Aorta (tissue), 5 donors: ENCODE measurements around the gene TMOD2. TPM values are rescaled to one million over a fixed set of nuclear protein-coding genes. Genes with fewer than 3 reads are reported as not detected.

ENCODE experiments used
- ATAC-seq: fragments of 200-7000 bp; cut with Tn5 transposase; one replicate; pipeline ENCODE4 v1.9.1; 2022; ENCODE audit warnings: moderate library complexity; ENCODE audit not compliant: low FRiP score
- DNase-seq, 2 donors: peaks; one replicate each; pipeline ENCODE4 v3.0.0-alpha.2; 2020
- H3K27ac ChIP-seq, 2 donors: one replicate each; pipeline ENCODE4 v1.5.1; 2013; ENCODE audit warnings: low read length in 2 of 2, mild to moderate bottlenecking in 2 of 2, moderate library complexity in 2 of 2, control low read depth in 1 of 2, inconsistent platforms in 1 of 2, low read depth in 1 of 2
- H3K27me3 ChIP-seq, 2 donors: one replicate each; pipeline ENCODE4 v1.6.1; 2013; ENCODE audit warnings: control low read depth in 1 of 2, low read length in 1 of 2, mild to moderate bottlenecking in 1 of 2, moderate library complexity in 1 of 2; ENCODE audit not compliant: insufficient read depth in 2 of 2, control insufficient read depth in 1 of 2
- H3K36me3 ChIP-seq, 2 donors: one replicate each; pipeline ENCODE4 v1.6.1; 2013; ENCODE audit warnings: control low read depth in 1 of 2, low read length in 1 of 2, mild to moderate bottlenecking in 1 of 2; ENCODE audit not compliant: insufficient read depth in 2 of 2, control insufficient read depth in 1 of 2
- H3K4me1 ChIP-seq, 2 donors: one replicate each; pipeline ENCODE4 v1.6.1; 2013; ENCODE audit warnings: low read length in 2 of 2, control low read depth in 1 of 2, mild to moderate bottlenecking in 1 of 2, moderate library complexity in 1 of 2; ENCODE audit not compliant: insufficient read depth in 2 of 2, control insufficient read depth in 1 of 2
- H3K4me3 ChIP-seq, 2 donors: one replicate each; pipeline ENCODE4 v1.5.1; 2013; ENCODE audit warnings: low read length in 2 of 2, control low read depth in 1 of 2, mild to moderate bottlenecking in 1 of 2
- H3K9me3 ChIP-seq: one replicate; pipeline ENCODE4 v1.6.1; 2013; ENCODE audit warnings: mild to moderate bottlenecking, low read length; ENCODE audit not compliant: control insufficient read depth
- WGBS, 2 donors: extraction: QIAGEN DNeasy Blood & Tissue Kit; methylation state at CpG; one replicate each; pipeline ENCODE4 v1.1.7; 2013; 5-methylcytosine and 5-hydroxymethylcytosine counted together
- intact Hi-C, 2 donors: fragments of 100-400 bp; cut with DNase I; formaldehyde crosslinking; loops; one replicate each; pipeline versions ENCODE4 v1.14.2 to v1.15.0; 2022
- polyA plus RNA-seq, 2 donors: library from polyadenylated mRNA; stranded (reverse); fragments of 200-250 nt; gene quantifications; one replicate each; pipeline ENCODE4 v1.2.3, GENCODE V29; 2013
- total RNA-seq, 2 donors: library from RNA; stranded (reverse); fragmentation: NEBNext Ultra II Directional; extraction: Animal tissue kit (Norgen Biotek cat#: 25700); gene quantifications; one replicate each; pipeline ENCODE4 v1.2.1, GENCODE V29; 2021
- donor health status: healthy with polysubstance abuse.
- donor health status: Bipolar disorder and iron deficiency.
- donor health status: DM: no; HTN: no; CAD: no.
- donor health status: DM: no; HTN: no; CAD: no.
- donor health status: DM: yes; HTN: yes; CAD: no.

Gene TMOD2
- total and polyA plus RNA-seq, 4 donors = 2.3 to 33.1 (median 11.8) TPM

- peaks cover 4 to 16% of the 10 kb centered on the region in 2 donors for H3K4me1 ChIP-seq
- DNase-seq (no peak), ATAC-seq (no peak)
- no peak overlapping the region for H3K4me3 ChIP-seq
- no peaks in the 10 kb centered on the region for H3K9me3 ChIP-seq
- peaks cover 0 to 2% of the 10 kb centered on the region in 2 donors for H3K36me3 ChIP-seq
- WGBS, 2 donors = 56 to 57% methylated on average over 4 of the region's 4 CpGs
- no peaks in the 10 kb centered on the region for H3K27me3 ChIP-seq
- intact Hi-C loops = no loop called here
- no peak overlapping the region for H3K27ac ChIP-seq
These were observed 93.5 kb downstream of the TMOD2 start for GRCh38 chr15:51844747-51845426.

- ATAC-seq = no peak
These were observed 94.7 kb downstream of the TMOD2 start for GRCh38 chr15:51846066-51846462.

GRCh38 chr15:51846463-51847230 is 95.2 kb downstream of the TMOD2 start:
- Histone ChIP-seq H3K4me3 (no peak overlapping the region), H3K4me1 (peaks cover 4 to 16% of the 10 kb centered on the region in 2 donors), H3K9me3 (no peaks in the 10 kb centered on the region), H3K27ac (no peak overlapping the region), H3K27me3 (no peaks in the 10 kb centered on the region), H3K36me3 (peaks cover 0 to 2% of the 10 kb centered on the region in 2 donors)
- no peak for DNase-seq
- WGBS, 2 donors = 52 to 63% methylated on average over 3 of the region's 3 CpGs
- ATAC-seq = peak; percentile 5
- intact Hi-C loops = no loop called here

More at GRCh38 chr15:51846066-51846462, 94.7 kb downstream of the TMOD2 start:
- Histone ChIP-seq H3K27ac (no peak overlapping the region), H3K4me1 (peaks cover 4 to 16% of the 10 kb centered on the region in 2 donors), H3K36me3 (peaks cover 0 to 2% of the 10 kb centered on the region in 2 donors), H3K9me3 (no peaks in the 10 kb centered on the region), H3K27me3 (no peaks in the 10 kb centered on the region), H3K4me3 (no peak overlapping the region)
- intact Hi-C loops = no loop called here
- no peak for DNase-seq
- 74 to 82% methylated on average over 3 of the region's 3 CpGs for WGBS, 2 donors

- no peaks in the 10 kb centered on the region for H3K27me3 ChIP-seq
- H3K4me3 ChIP-seq = no peak overlapping the region
- no peak overlapping the region for H3K27ac ChIP-seq
- WGBS, 2 donors = 34 to 39% methylated on average over 3 of the region's 3 CpGs
- intact Hi-C loops = no loop called here
- DNase-seq (no peak), ATAC-seq (no peak)
- H3K9me3 ChIP-seq = no peaks in the 10 kb centered on the region
- peaks cover 0 to 10% of the 10 kb centered on the region in 2 donors for H3K4me1 ChIP-seq
- no peaks in the 10 kb centered on the region for H3K36me3 ChIP-seq
These were observed 97.4 kb downstream of the TMOD2 start for GRCh38 chr15:51848811-51849210.

- Histone ChIP-seq H3K27ac (no peak overlapping the region), H3K4me1 (peaks cover 0 to 10% of the 10 kb centered on the region in 2 donors), H3K4me3 (no peak overlapping the region), H3K27me3 (no peaks in the 10 kb centered on the region), H3K36me3 (no peaks in the 10 kb centered on the region), H3K9me3 (no peaks in the 10 kb centered on the region)
- ATAC-seq = no peak
- WGBS, 2 donors = 85 to 90% methylated on average over 3 of the region's 3 CpGs
- intact Hi-C loops = no loop called here
- no peak for DNase-seq
These were observed 98.5 kb downstream of the TMOD2 start for GRCh38 chr15:51849860-51850259.

GRCh38 chr15:51853998-51854397 is 102.6 kb downstream of the TMOD2 start:
- intact Hi-C loops = no loop called here
- Histone ChIP-seq H3K36me3 (no peaks in the 10 kb centered on the region), H3K27me3 (no peaks in the 10 kb centered on the region), H3K27ac (no peak overlapping the region), H3K4me1 (peaks cover 0 to 4% of the 10 kb centered on the region in 2 donors), H3K4me3 (no peak overlapping the region), H3K9me3 (no peaks in the 10 kb centered on the region)
- no peak for DNase-seq
- no peak for ATAC-seq
- WGBS, 2 donors = 89 to 91% methylated on average over 2 of the region's 2 CpGs

GRCh38 chr15:51855612-51856011 is 104.2 kb downstream of the TMOD2 start:
- no peaks in the 10 kb centered on the region for H3K27me3 ChIP-seq
- ATAC-seq (no peak), DNase-seq (no peak)
- H3K9me3 ChIP-seq = no peaks in the 10 kb centered on the region
- H3K27ac ChIP-seq = no peak overlapping the region
- 95 to 96% methylated on average over 1 of the region's 1 CpG for WGBS, 2 donors
- intact Hi-C loops = no loop called here
- H3K4me1 ChIP-seq = no peaks in the 10 kb centered on the region
- H3K36me3 ChIP-seq = no peaks in the 10 kb centered on the region
- no peak overlapping the region for H3K4me3 ChIP-seq

- intact Hi-C loops = no loop called here
- Histone ChIP-seq H3K9me3 (no peaks in the 10 kb centered on the region), H3K36me3 (no peaks in the 10 kb centered on the region), H3K4me3 (no peak overlapping the region), H3K4me1 (no peaks in the 10 kb centered on the region), H3K27ac (no peak overlapping the region), H3K27me3 (no peaks in the 10 kb centered on the region)
- ATAC-seq (no peak), DNase-seq (no peak)
- 90 to 92% methylated on average over 5 of the region's 5 CpGs for WGBS, 2 donors
These were observed 105.5 kb downstream of the TMOD2 start for GRCh38 chr15:51856714-51857380.
